ENCODE data around the gene RELCH. TPM values are rescaled to one million over a fixed set of nuclear protein-coding genes. Genes with fewer than 3 reads are reported as not detected.
A peak's percentile ranks its signal among the peaks of the same experiment; 100 is the strongest.

RELCH gene
- total and polyA plus RNA-seq, 2 of the 13 experiments (the other 11 are each of a cell fraction or from before 2014, with no cell fraction given): 5.6 to 31.7 TPM

DNA sequence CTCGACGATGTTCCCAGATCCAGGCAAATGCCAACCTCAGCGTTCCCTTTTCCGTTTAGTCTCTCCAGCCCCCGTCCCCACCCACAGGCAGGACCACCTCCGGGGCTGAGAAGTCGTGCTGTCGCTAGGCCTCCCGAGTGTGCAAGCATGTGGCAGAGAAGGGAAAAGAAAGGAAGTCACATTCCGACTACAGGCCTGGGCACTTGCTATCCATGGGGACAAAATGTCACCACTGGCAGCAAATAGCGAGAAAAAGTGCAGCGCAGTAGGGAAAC, 619 bp upstream of the RELCH start (continued):
- TF ChIP-seq SAFB2 (CRISPR knock-in tag; IDR thresholded peaks at IDR 0.05; ENCODE audit: borderline replicate concordance, low read depth): no peak
- TF ChIP-seq TCF12 (IDR thresholded peaks at IDR 0.05): no peak
- TF ChIP-seq TCF12 (CRISPR knock-in tag; IDR thresholded peaks at IDR 0.05): peak; percentile 3; the same call in 1 of the 2 replicates
- TF ChIP-seq KLF12 (CRISPR knock-in tag; IDR thresholded peaks at IDR 0.05; ENCODE audit: borderline replicate concordance): no peak
- no peak for TF ChIP-seq MZF1 (CRISPR knock-in tag; IDR thresholded peaks at IDR 0.05; ENCODE audit: borderline replicate concordance)
- TF ChIP-seq ZSCAN21 (CRISPR knock-in tag; IDR thresholded peaks at IDR 0.05; ENCODE audit: borderline replicate concordance): no peak
- peak; percentile 92; the same call in 1 of the 2 replicates for TF ChIP-seq GLI4 (CRISPR knock-in tag; IDR thresholded peaks at IDR 0.05; ENCODE audit: borderline replicate concordance)
- peak; percentile 34 for TF ChIP-seq TBX2 (CRISPR knock-in tag; IDR thresholded peaks at IDR 0.05; ENCODE audit: borderline replicate concordance)
- TF ChIP-seq SPEN (CRISPR knock-in tag; IDR thresholded peaks at IDR 0.05; ENCODE audit: low read depth): peak; percentile 70; the same call in 1 of the 2 replicates
- TF ChIP-seq BORCS8-MEF2B (CRISPR knock-in tag; IDR thresholded peaks at IDR 0.05): peak; percentile 85; the same call in 1 of the 2 replicates
- TF ChIP-seq MIXL1 (CRISPR knock-in tag; IDR thresholded peaks at IDR 0.05): no peak
- no peak for TF ChIP-seq ZNF543 (CRISPR knock-in tag; IDR thresholded peaks at IDR 0.05)
- TF ChIP-seq, protein P1, sequence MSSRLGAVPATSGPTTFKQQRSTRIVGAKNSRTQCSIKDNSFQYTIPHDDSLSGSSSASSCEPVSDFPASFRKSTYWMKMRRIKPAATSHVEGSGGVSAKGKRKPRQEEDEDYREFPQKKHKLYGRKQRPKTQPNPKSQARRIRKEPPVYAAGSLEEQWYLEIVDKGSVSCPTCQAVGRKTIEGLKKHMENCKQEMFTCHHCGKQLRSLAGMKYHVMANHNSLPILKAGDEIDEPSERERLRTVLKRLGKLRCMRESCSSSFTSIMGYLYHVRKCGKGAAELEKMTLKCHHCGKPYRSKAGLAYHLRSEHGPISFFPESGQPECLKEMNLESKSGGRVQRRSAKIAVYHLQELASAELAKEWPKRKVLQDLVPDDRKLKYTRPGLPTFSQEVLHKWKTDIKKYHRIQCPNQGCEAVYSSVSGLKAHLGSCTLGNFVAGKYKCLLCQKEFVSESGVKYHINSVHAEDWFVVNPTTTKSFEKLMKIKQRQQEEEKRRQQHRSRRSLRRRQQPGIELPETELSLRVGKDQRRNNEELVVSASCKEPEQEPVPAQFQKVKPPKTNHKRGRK (CRISPR knock-in tag; IDR thresholded peaks at IDR 0.05): no peak
- no peak for TF ChIP-seq ZNF570 (CRISPR knock-in tag; IDR thresholded peaks at IDR 0.05; ENCODE audit: borderline replicate concordance)
- TF ChIP-seq, protein P2, sequence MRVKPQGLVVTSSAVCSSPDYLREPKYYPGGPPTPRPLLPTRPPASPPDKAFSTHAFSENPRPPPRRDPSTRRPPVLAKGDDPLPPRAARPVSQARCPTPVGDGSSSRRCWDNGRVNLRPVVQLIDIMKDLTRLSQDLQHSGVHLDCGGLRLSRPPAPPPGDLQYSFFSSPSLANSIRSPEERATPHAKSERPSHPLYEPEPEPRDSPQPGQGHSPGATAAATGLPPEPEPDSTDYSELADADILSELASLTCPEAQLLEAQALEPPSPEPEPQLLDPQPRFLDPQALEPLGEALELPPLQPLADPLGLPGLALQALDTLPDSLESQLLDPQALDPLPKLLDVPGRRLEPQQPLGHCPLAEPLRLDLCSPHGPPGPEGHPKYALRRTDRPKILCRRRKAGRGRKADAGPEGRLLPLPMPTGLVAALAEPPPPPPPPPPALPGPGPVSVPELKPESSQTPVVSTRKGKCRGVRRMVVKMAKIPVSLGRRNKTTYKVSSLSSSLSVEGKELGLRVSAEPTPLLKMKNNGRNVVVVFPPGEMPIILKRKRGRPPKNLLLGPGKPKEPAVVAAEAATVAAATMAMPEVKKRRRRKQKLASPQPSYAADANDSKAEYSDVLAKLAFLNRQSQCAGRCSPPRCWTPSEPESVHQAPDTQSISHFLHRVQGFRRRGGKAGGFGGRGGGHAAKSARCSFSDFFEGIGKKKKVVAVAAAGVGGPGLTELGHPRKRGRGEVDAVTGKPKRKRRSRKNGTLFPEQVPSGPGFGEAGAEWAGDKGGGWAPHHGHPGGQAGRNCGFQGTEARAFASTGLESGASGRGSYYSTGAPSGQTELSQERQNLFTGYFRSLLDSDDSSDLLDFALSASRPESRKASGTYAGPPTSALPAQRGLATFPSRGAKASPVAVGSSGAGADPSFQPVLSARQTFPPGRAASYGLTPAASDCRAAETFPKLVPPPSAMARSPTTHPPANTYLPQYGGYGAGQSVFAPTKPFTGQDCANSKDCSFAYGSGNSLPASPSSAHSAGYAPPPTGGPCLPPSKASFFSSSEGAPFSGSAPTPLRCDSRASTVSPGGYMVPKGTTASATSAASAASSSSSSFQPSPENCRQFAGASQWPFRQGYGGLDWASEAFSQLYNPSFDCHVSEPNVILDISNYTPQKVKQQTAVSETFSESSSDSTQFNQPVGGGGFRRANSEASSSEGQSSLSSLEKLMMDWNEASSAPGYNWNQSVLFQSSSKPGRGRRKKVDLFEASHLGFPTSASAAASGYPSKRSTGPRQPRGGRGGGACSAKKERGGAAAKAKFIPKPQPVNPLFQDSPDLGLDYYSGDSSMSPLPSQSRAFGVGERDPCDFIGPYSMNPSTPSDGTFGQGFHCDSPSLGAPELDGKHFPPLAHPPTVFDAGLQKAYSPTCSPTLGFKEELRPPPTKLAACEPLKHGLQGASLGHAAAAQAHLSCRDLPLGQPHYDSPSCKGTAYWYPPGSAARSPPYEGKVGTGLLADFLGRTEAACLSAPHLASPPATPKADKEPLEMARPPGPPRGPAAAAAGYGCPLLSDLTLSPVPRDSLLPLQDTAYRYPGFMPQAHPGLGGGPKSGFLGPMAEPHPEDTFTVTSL (CRISPR knock-in tag; IDR thresholded peaks at IDR 0.05; ENCODE audit: borderline replicate concordance): no peak
- 0 out of 2 replicates have a peak, but pooled peaks have one; percentile 54 for TF ChIP-seq DMAP1 (CRISPR knock-in tag; IDR thresholded peaks at IDR 0.05)
- TF ChIP-seq SIN3A (IDR thresholded peaks at IDR 0.05; ENCODE audit: borderline replicate concordance, low read depth, low read length): peak; percentile 48; the same call in 1 of the 2 replicates
- TF ChIP-seq ZNF749 (CRISPR knock-in tag; IDR thresholded peaks at IDR 0.05; ENCODE audit: borderline replicate concordance): no peak
- no peak for TF ChIP-seq GPN1 (CRISPR knock-in tag; IDR thresholded peaks at IDR 0.05; ENCODE audit: borderline replicate concordance)
- TF ChIP-seq KDM4B (CRISPR knock-in tag; IDR thresholded peaks at IDR 0.05): no peak
- TF ChIP-seq MBNL3 (CRISPR knock-in tag; conservative IDR thresholded peaks at IDR 0.05): no peak
- TF ChIP-seq ZHX1 (CRISPR knock-in tag; IDR thresholded peaks at IDR 0.05; ENCODE audit: low read depth): no peak
